DMS153 treated with DMSO at 0.1 percent for 48 hours (cell line): ENCODE data around the gene MTFMT.
A peak's percentile ranks its signal among the peaks of the same experiment; 100 is the strongest.

ENCODE experiments used
- DNase-seq: peaks from one replicate; lab custom pipeline; 2025; ENCODE audit not compliant: unreplicated experiment; lab: John Stamatoyannopoulos, UW

MTFMT gene

GRCh38 chr15:64989416-64990167 is 39.8 kb downstream of the MTFMT start, which contains the start of gene SPG21:
SPG21 (minus strand) TSS chr15:64989914; CDS start chr15:64983569, 6,345 bp downstream.
- DNase-seq = peak; percentile 41

GRCh38 chr15:64987136-64987535 is 42.3 kb downstream of the MTFMT start:
- no peak for DNase-seq

DNA sequence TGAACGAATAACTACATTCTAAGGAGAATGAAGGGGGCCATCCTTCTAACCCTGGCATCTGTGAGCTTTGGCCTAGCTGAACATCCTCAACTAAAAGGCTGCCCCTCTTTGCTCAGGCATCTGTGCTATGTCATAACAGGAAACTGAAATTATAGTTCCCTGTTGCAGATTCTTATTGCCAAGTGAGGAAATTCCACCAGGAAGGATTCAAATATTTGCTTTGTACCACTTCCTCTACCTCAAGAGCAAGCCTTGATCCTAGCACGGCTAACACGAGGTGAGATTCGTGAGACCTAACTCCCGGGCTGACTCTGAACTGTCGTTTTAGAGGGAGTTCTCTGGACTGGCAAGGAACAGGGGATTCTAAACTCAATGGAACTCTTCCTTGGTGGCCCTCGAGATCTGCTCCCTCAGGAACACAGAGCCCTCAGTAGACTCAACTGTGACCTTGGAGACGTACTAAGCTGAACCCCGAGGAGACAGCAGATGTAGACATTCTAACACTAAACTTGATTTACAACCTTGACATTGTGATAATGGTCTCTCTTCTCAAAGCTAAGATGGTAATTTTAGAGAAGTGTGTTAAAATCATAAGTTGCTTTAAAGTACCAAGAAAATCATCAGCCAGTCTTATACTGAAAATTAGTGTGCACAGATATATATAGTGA is 43.9 kb downstream of the MTFMT start:
- DNase-seq = no peak

DNA sequence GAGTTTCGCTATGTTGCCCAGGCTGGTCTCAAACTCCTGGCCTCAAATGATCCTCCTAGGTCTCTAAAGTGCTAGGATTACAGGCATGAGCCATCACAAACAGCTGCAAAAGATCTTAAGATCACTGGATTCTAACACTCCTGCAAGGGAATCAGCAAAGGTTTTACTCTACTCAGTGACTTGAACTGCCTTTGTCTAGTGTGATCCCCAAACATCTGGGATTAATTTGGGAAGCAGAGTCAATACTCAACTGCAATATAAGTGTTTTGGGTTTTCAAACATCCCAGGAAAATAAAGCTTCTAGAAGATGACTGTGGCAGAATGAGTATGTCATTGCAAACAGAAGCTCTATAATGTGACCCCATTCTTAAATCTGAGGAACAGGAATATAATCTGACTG is 47.0 kb downstream of the MTFMT start:
- DNase-seq = no peak

DNA sequence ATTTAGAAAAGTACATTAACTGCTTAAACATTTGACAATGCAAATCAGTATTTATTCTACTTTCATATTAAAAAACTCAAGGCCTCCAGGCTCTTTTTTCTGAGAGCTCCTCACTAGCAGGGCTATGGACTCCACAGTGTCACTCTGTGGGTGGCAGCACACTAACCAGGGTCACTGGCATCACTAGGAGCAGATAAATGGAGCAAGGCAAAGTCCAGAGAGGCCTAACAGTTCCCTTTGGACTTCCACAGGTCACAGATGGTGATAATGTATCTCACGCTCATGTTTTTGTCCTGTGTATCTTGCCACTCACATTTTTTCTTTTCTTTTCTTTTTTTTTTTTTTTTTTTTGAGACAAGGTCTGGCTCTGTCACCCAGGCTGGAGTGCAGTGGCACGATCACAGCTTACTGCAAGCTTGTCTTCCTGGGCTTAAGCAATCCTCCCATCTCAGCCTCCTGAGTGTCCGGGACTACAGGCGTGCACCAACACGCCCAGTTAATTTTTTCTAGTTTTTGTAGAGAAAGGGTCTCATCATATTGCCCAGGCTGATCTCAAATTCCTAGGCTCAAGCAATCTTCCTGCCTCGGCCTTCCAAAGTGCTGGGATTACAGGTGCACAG is 47.5 kb downstream of the MTFMT start:
- no peak for DNase-seq

- DNase-seq = no peak
These were observed 50.2 kb downstream of the MTFMT start for GRCh38 chr15:64979252-64979710.

GRCh38 chr15:64975390-64975789 is 54.0 kb downstream of the MTFMT start:
- DNase-seq = no peak

- no peak for DNase-seq
These were observed 58.7 kb downstream of the MTFMT start for GRCh38 chr15:64970698-64971097.

GRCh38 chr15:64969401-64969800 is 60.0 kb downstream of the MTFMT start:
- no peak for DNase-seq

DNA sequence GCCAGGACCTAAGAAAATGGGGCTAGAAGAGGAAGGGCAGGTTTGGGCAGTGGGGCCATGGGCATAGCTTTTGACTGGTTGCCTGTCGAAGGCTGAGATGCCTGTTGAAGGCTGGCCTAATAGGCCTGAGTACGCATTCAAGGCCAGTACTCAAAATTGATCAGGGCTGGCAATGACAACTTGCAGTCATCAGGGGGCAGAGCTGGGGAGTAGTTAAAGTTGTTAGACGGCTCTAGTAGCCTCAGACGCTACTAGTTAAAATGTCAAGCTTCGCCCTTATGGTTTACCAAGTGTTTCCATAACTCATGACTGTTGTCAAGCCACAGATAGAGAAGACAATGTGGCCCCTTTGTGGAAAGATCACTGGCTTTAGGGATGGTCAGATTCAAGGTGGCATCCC is 68.4 kb downstream of the MTFMT start:
- no peak for DNase-seq

- DNase-seq = no peak
These were observed 69.3 kb downstream of the MTFMT start for GRCh38 chr15:64960153-64960552.

GRCh38 chr15:64959128-64959527 is 70.3 kb downstream of the MTFMT start:
- DNase-seq = no peak

DNA sequence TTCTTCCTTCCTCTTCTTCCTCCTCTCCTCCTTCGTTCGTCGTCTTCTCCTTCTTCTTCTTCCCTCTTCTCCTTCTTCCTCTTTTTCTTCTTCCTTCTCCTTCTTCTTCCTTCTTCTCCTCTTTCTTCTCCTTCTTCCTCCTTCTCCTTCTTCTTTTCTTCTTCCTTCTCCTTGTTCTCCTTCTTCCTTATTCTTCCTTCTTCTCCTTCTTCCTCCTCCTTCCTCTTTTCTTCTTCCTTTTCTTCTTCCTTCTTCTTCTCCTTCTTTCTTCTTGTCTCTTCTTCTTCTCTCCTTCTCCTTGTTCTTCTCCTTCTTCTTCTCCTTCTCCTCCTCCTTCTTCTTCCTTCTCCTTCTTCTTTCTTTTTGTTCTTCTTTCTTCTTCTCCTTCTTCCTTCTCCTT is 75.0 kb downstream of the MTFMT start:
- no peak for DNase-seq

DNA sequence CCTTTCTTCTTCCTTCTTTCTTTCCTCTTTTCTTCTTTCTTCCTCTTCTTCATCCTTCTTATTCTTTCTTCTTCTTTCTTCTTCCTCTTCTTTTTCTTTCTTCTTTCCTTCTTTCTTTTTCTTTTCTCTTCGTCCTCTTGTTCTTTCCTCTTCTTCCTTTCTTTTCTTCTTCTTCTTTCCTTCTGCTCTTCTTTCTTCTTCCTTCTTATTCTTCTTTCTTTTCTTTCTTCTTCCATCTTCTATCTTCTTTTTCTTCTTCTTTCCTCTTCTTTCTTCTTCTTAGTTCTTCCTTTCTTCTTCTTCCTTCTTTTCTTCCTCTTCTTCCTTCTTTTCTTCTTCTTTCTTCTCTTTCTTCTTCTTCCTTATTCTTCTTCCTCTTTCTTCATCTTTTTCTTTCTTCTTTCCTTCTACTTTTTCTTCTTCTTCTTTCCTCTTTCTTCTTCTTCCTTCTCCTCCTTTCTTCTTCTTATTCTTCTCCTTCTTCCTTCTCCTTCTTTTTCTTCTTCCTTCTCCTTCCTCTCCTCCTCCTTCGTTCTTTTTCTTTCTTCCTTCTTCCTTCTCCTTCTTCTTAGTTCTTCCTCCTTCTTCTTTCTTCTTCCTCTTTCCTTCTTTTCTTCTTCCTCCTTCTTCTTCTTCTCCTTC is 77.5 kb downstream of the MTFMT start:
- DNase-seq = no peak
